AG08395 (cell line): ENCODE data around the gene ACOXL.
"Not testable (repeated sequence)": the region's sequence is repeated elsewhere in the genome, so short reads cannot be mapped to it uniquely, and the experiment has no call there.

Source experiments
- DNase-seq: peaks from one replicate; pipeline ENCODE4 v3.0.0; 2012; ENCODE audit warnings: mixed read lengths, low spot score

Gene ACOXL

GRCh38 chr2:111041398-111042202 is 309.2 kb downstream of the ACOXL start:
- no peak for DNase-seq

- no peak for DNase-seq
These were observed 309.9 kb downstream of the ACOXL start for GRCh38 chr2:111042261-111042660.

GRCh38 chr2:111042772-111043771 is 310.7 kb downstream of the ACOXL start:
- DNase-seq: no peak

GRCh38 chr2:111044066-111044465 is 311.7 kb downstream of the ACOXL start:
- no peak for DNase-seq

GRCh38 chr2:111045236-111045635 is 312.9 kb downstream of the ACOXL start:
- not testable (repeated sequence) for DNase-seq

GRCh38 chr2:111045771-111046444 is 313.5 kb downstream of the ACOXL start:
- DNase-seq: no peak

GRCh38 chr2:111046670-111047069 is 314.3 kb downstream of the ACOXL start:
- no peak for DNase-seq

- DNase-seq: no peak
These were observed 316.7 kb downstream of the ACOXL start for GRCh38 chr2:111048856-111049768.

- no peak for DNase-seq
These were observed 317.6 kb downstream of the ACOXL start for GRCh38 chr2:111049792-111050640.

- no peak for DNase-seq
These were observed 318.5 kb downstream of the ACOXL start for GRCh38 chr2:111050701-111051376.

GRCh38 chr2:111052621-111053020 is 320.2 kb downstream of the ACOXL start:
- no peak for DNase-seq

- DNase-seq: no peak
These were observed 320.9 kb downstream of the ACOXL start for GRCh38 chr2:111053266-111053665.

- DNase-seq: no peak
These were observed 321.6 kb downstream of the ACOXL start for GRCh38 chr2:111053825-111054515.

GRCh38 chr2:111054791-111055691 is 322.7 kb downstream of the ACOXL start:
- DNase-seq: no peak

- no peak for DNase-seq
These were observed 323.4 kb downstream of the ACOXL start for GRCh38 chr2:111055735-111056134.

- DNase-seq: no peak
These were observed 324.7 kb downstream of the ACOXL start for GRCh38 chr2:111057045-111057444.

GRCh38 chr2:111057721-111058120 is 325.3 kb downstream of the ACOXL start:
- DNase-seq: no peak

GRCh38 chr2:111058264-111058663 is 325.9 kb downstream of the ACOXL start:
- no peak for DNase-seq
